Naive thymus-derived CD4-positive, alpha-beta T cell (primary cell): ENCODE results near the gene TAL1. TPM values are rescaled to one million over a fixed set of nuclear protein-coding genes. Genes with fewer than 3 reads are reported as not detected.

Experiments
- ATAC-seq: fragments of 150-1000 bp; cut with Tn5 transposase; 2 replicates; pipeline ENCODE4 v1.10.0; 2021; ENCODE audit warnings: mild to moderate bottlenecking, moderate library complexity
- CTCF ChIA-PET: fragments of 350-600 bp; sonication (Branson Sonifier 250); formaldehyde crosslinking; loops from one replicate; lab custom pipeline; 2021; ENCODE audit warnings: antibody characterized with exemption; lab: Charles Lee
- POLR2A ChIA-PET: fragments of 350-600 bp; sonication (Branson Sonifier 250); formaldehyde crosslinking; loops from one replicate; lab custom pipeline; 2021; ENCODE audit warnings: antibody characterized with exemption, inconsistent platforms; lab: Charles Lee
- DNase-seq, 9 donors: peaks; one replicate each; pipeline versions ENCODE4 v3.0.0 to v3.0.0-alpha.2; 2020 to 2022; ENCODE audit warnings: mixed read lengths in 1 of 9
- H3K27ac ChIP-seq: one replicate; pipeline ENCODE4 v1.7.0; 2013; ENCODE audit warnings: mild to moderate bottlenecking, low read depth, low read length, moderate library complexity
- H3K27me3 ChIP-seq, 2 donors: one replicate each; pipeline ENCODE4 v1.7.0; 2013; ENCODE audit warnings: low read length in 2 of 2, mild to moderate bottlenecking in 2 of 2, moderate library complexity in 2 of 2; ENCODE audit not compliant: control insufficient read depth in 2 of 2, insufficient read depth in 2 of 2
- H3K36me3 ChIP-seq, 3 experiments: 1 replicate in 2 of 3; 2 replicates in 1 of 3; pipeline ENCODE4 v1.7.0; 2013; ENCODE audit warnings: low read length in 3 of 3, mild to moderate bottlenecking in 3 of 3, moderate library complexity in 1 of 3; ENCODE audit not compliant: insufficient read depth in 3 of 3, control insufficient read depth in 2 of 3
- H3K4me1 ChIP-seq, 2 donors: one replicate each; pipeline ENCODE4 v1.7.0; 2013; ENCODE audit warnings: low read length in 2 of 2, mild to moderate bottlenecking in 2 of 2, moderate library complexity in 1 of 2; ENCODE audit not compliant: control insufficient read depth in 2 of 2, insufficient read depth in 2 of 2
- H3K4me3 ChIP-seq: 2 replicates; pipeline ENCODE4 v1.7.0; 2013; ENCODE audit warnings: mild to moderate bottlenecking, low read length
- H3K9me3 ChIP-seq, 3 experiments: 1 replicate in 2 of 3; 2 replicates in 1 of 3; pipeline ENCODE4 v1.7.0; 2013; ENCODE audit warnings: low read length in 3 of 3; ENCODE audit not compliant: control insufficient read depth in 2 of 3
- H3K27ac Mint-ChIP-seq, 9 donors: one replicate each; pipeline ENCODE4 v1.8.0; 2020 to 2022; ENCODE audit warnings: mixed read lengths in 9 of 9, mild to moderate bottlenecking in 8 of 9, moderate library complexity in 5 of 9, inconsistent platforms in 2 of 9
- H3K27me3 Mint-ChIP-seq, 5 donors: one replicate each; pipeline ENCODE4 v1.8.0; 2021 to 2022; ENCODE audit warnings: mixed read lengths in 5 of 5, mild to moderate bottlenecking in 1 of 5
- H3K36me3 Mint-ChIP-seq, 5 donors: one replicate each; pipeline ENCODE4 v1.8.0; 2020 to 2022; ENCODE audit warnings: mixed read lengths in 5 of 5, mild to moderate bottlenecking in 3 of 5, inconsistent platforms in 1 of 5
- H3K4me1 Mint-ChIP-seq, 7 donors: one replicate each; pipeline ENCODE4 v1.8.0; 2020 to 2022; ENCODE audit warnings: mixed read lengths in 7 of 7, mild to moderate bottlenecking in 3 of 7, inconsistent platforms in 1 of 7
- H3K4me3 Mint-ChIP-seq, 10 donors: one replicate each; pipeline ENCODE4 v1.8.0; 2020 to 2022; ENCODE audit warnings: mild to moderate bottlenecking in 10 of 10, mixed read lengths in 10 of 10, moderate library complexity in 6 of 10, inconsistent platforms in 2 of 10
- H3K9me3 Mint-ChIP-seq, 11 donors: one replicate each; pipeline ENCODE4 v1.8.0; 2020 to 2022; ENCODE audit warnings: mixed read lengths in 11 of 11, mild to moderate bottlenecking in 4 of 11, inconsistent platforms in 1 of 11, moderate library complexity in 1 of 11
- intact Hi-C, 2 donors: fragments of 100-400 bp; cut with micrococcal nuclease; formaldehyde crosslinking; loops; one replicate each; pipeline ENCODE4 v1.15.1; 2023
- polyA plus RNA-seq, 2 donors: library from polyadenylated mRNA; unstranded; fragments of 300-500 nt; fragmentation: Illumina TruSeq; gene quantifications; one replicate each; pipeline ENCODE4 v1.2.3, GENCODE V29; 2021
- total RNA-seq, 6 experiments: library from RNA in 5 of 6; stranded (reverse) in 5 of 6; gene quantifications; 1 replicate in 5 of 6; 2 replicates in 1 of 6; pipeline ENCODE4 v1.2.3 and lab custom pipeline; 2021 to 2026

The TAL1 gene
- total and polyA plus RNA-seq, 7 experiments from 2014 or later, result 0.42 to 4.0 TPM; not detected in 5

GRCh38 chr1:47180603-47181094, 51.4 kb downstream of the TAL1 start:
- H3K36me3 ChIP-seq, result no peaks in the 10 kb centered on the region
- no peaks in the 10 kb centered on the region for H3K9me3 ChIP-seq
- peaks cover 0 to 4% (median 0%) of the 10 kb centered on the region in 5 donors for H3K36me3 Mint-ChIP-seq
- H3K4me3 Mint-ChIP-seq, result no peak overlapping the region
- no peak overlapping the region for H3K27ac Mint-ChIP-seq
- peaks cover 3 to 8% of the 10 kb centered on the region in 2 donors for H3K27me3 ChIP-seq
- peaks cover 21 to 46% (median 41%) of the 10 kb centered on the region in 5 donors for H3K27me3 Mint-ChIP-seq
- intact Hi-C loops, result no loop called here
- ATAC-seq (no peak), DNase-seq (no peak)
- H3K4me3 ChIP-seq, result no peak overlapping the region
- peaks cover 7 to 16% (median 10%) of the 10 kb centered on the region in 7 donors for H3K4me1 Mint-ChIP-seq
- ChIA-PET CTCF (interaction anchor here (0.7 kb wide), 1 partner anchor 545 kb away, joined by 4 read pairs; no protein-coding TSS in a partner anchor), POLR2A (no interaction called here)
- H3K9me3 Mint-ChIP-seq, result peaks cover 0 to 1% (median 0%) of the 10 kb centered on the region in 11 donors
- H3K27ac ChIP-seq, result no peak overlapping the region
- H3K4me1 ChIP-seq, result peaks cover 4 to 7% of the 10 kb centered on the region in 2 donors

- intact Hi-C loops, result loop anchor here (1.0 to 10.0 kb wide), 8 partner anchors 82 to 735 kb away; partner anchors contain the start of genes FOXD2 (in 2 of the 2) and STIL (in 1 of the 2)
- Mint-ChIP-seq H3K36me3 (peaks cover 0 to 4% (median 0%) of the 10 kb centered on the region in 5 donors), H3K4me1 (peaks cover 9 to 21% (median 14%) of the 10 kb centered on the region in 7 donors), H3K4me3 (peak overlapping the region in 2 of 10 donors; percentile 6 to 14), H3K27me3 (peaks cover 23 to 52% (median 47%) of the 10 kb centered on the region in 5 donors), H3K9me3 (peaks cover 0 to 1% (median 0%) of the 10 kb centered on the region in 11 donors), H3K27ac (no peak overlapping the region)
- no peak for DNase-seq
- CTCF ChIA-PET, result interaction anchor here (0.7 to 2.7 kb wide), 2 partner anchors 14 to 546 kb away, joined by 4 to 23 read pairs; no protein-coding TSS in a partner anchor
- POLR2A ChIA-PET, result no interaction called here
- Histone ChIP-seq H3K27ac (no peak overlapping the region), H3K4me3 (no peak overlapping the region), H3K4me1 (peaks cover 4 to 7% of the 10 kb centered on the region in 2 donors), H3K36me3 (no peaks in the 10 kb centered on the region), H3K27me3 (peaks cover 3 to 8% of the 10 kb centered on the region in 2 donors), H3K9me3 (no peaks in the 10 kb centered on the region)
- no peak for ATAC-seq
These were observed 51.9 kb downstream of the TAL1 start for GRCh38 chr1:47179988-47180563.

- DNase-seq, result peak; percentile 14 to 81 (median 56)
- Mint-ChIP-seq H3K36me3 (peaks cover 0 to 4% (median 0%) of the 10 kb centered on the region in 5 donors), H3K4me3 (peak overlapping the region; percentile 68 to 88 (median 82)), H3K27me3 (peaks cover 26 to 55% (median 46%) of the 10 kb centered on the region in 5 donors), H3K27ac (peak overlapping the region in 3 of 9 donors; percentile 3 to 89 (median 60)), H3K9me3 (peaks cover 0 to 1% (median 0%) of the 10 kb centered on the region in 11 donors), H3K4me1 (peaks cover 9 to 22% (median 15%) of the 10 kb centered on the region in 7 donors)
- Histone ChIP-seq H3K4me1 (peaks cover 4 to 7% of the 10 kb centered on the region in 2 donors), H3K27me3 (peaks cover 3 to 8% of the 10 kb centered on the region in 2 donors), H3K4me3 (peak overlapping the region; percentile 57), H3K36me3 (no peaks in the 10 kb centered on the region), H3K27ac (no peak overlapping the region), H3K9me3 (no peaks in the 10 kb centered on the region)
- intact Hi-C loops, result loop anchor here (1.0 to 10.0 kb wide), 8 partner anchors 83 to 735 kb away; partner anchors contain the start of genes FOXD2 (in 2 of the 2) and STIL (in 1 of the 2)
- CTCF ChIA-PET, result interaction anchor here (0.6 to 2.7 kb wide), 7 partner anchors 8 to 897 kb away, joined by 3 to 23 read pairs (median 3); partner anchors contain the start of gene FOXD2
- peak; percentile 76 for ATAC-seq
- POLR2A ChIA-PET, result no interaction called here
These were observed 52.7 kb downstream of the TAL1 start for GRCh38 chr1:47179017-47179987.

- POLR2A ChIA-PET, result no interaction called here
These were observed 53.4 kb downstream of the TAL1 start for GRCh38 chr1:47178654-47179016.

GRCh38 chr1:47178020-47178419, 54.0 kb downstream of the TAL1 start:
- peaks cover 30 to 64% (median 46%) of the 10 kb centered on the region in 5 donors for H3K27me3 Mint-ChIP-seq
- ATAC-seq, result no peak
- peaks cover 9 to 22% (median 15%) of the 10 kb centered on the region in 7 donors for H3K4me1 Mint-ChIP-seq

More at GRCh38 chr1:47178654-47179016, 53.4 kb downstream of the TAL1 start:
- peaks cover 9 to 22% (median 15%) of the 10 kb centered on the region in 7 donors for H3K4me1 Mint-ChIP-seq
- peak overlapping the region in 4 of 10 donors; percentile 68 to 88 (median 78) for H3K4me3 Mint-ChIP-seq
- H3K36me3 Mint-ChIP-seq, result peaks cover 0 to 4% (median 0%) of the 10 kb centered on the region in 5 donors
- Histone ChIP-seq H3K27ac (no peak overlapping the region), H3K9me3 (no peaks in the 10 kb centered on the region), H3K4me3 (no peak overlapping the region), H3K36me3 (no peaks in the 10 kb centered on the region), H3K4me1 (peaks cover 4 to 7% of the 10 kb centered on the region in 2 donors), H3K27me3 (peaks cover 3 to 8% of the 10 kb centered on the region in 2 donors)
- peaks cover 30 to 58% (median 46%) of the 10 kb centered on the region in 5 donors for H3K27me3 Mint-ChIP-seq
- peak overlapping the region in 1 of 9 donors; percentile 3 for H3K27ac Mint-ChIP-seq
- H3K9me3 Mint-ChIP-seq, result peaks cover 0 to 1% (median 0%) of the 10 kb centered on the region in 11 donors
- ATAC-seq (no peak), DNase-seq (no peak)
- CTCF ChIA-PET, result interaction anchor here (0.6 to 2.7 kb wide), 5 partner anchors 15 to 547 kb away, joined by 3 to 23 read pairs (median 3); partner anchors contain the start of gene FOXD2
- intact Hi-C loops, result loop anchor here (1.0 to 10.0 kb wide), 8 partner anchors 84 to 734 kb away; partner anchors contain the start of genes FOXD2 (in 2 of the 2) and STIL (in 1 of the 2)

More at GRCh38 chr1:47178020-47178419, 54.0 kb downstream of the TAL1 start:
- no peaks in the 10 kb centered on the region for H3K9me3 ChIP-seq
- intact Hi-C loops, result loop anchor here (5.0 to 10.0 kb wide), 5 partner anchors 84 to 733 kb away; partner anchors contain the start of genes FOXD2 (in 2 of the 2) and STIL (in 1 of the 2)
- DNase-seq, result no peak
- peaks cover 4 to 7% of the 10 kb centered on the region in 2 donors for H3K4me1 ChIP-seq
- H3K4me3 Mint-ChIP-seq, result no peak overlapping the region
- H3K9me3 Mint-ChIP-seq, result peaks cover 0 to 5% (median 0%) of the 10 kb centered on the region in 11 donors
- H3K27me3 ChIP-seq, result peaks cover 3 to 8% of the 10 kb centered on the region in 2 donors
- H3K36me3 ChIP-seq, result no peaks in the 10 kb centered on the region
- no peak overlapping the region for H3K27ac Mint-ChIP-seq
- CTCF ChIA-PET, result interaction anchor here (0.5 to 2.7 kb wide), 4 partner anchors 16 to 760 kb away, joined by 3 to 23 read pairs (median 3); no protein-coding TSS in a partner anchor
- POLR2A ChIA-PET, result no interaction called here
- peaks cover 0 to 4% (median 0%) of the 10 kb centered on the region in 5 donors for H3K36me3 Mint-ChIP-seq
- H3K4me3 ChIP-seq, result no peak overlapping the region
- H3K27ac ChIP-seq, result no peak overlapping the region
